Suppressor macrophage treated with lipopolysaccharide for 4 hours (primary cell): Measurements from ENCODE around the gene GNE.
"Not testable (repeated sequence)": the region's sequence is repeated elsewhere in the genome, so short reads cannot be mapped to it uniquely, and the experiment has no call there.

Experiments used
- DNase-seq: peaks from one replicate; pipeline ENCODE4 v3.0.0-alpha.2; 2020

GNE gene

DNA sequence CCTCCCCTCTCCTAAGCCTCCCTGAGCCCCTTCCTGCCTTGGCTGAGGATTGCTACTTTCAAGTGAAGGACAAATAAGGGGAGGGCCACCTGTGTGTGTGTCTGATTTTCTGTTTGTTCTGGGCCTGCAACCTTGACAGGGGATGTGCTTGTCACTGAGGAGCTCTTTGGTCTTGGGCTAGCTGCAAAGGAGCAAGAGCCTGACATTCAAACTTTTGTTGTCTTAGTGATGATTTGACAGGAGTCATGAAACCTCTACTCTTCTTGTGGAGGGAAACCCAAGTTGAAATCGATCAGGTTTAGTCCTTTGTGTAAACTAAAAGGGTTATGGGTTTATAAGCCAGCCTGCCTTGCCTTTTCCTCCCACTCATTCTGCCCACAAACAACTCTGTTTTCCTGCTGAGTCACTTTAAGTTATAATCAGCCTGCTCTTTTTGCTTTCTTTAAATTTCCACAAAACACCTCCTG lies 50.7 kb downstream of the GNE start:
- no peak for DNase-seq

GRCh38 chr9:36207016-36207415 lies 51.2 kb downstream of the GNE start:
- no peak for DNase-seq

DNA sequence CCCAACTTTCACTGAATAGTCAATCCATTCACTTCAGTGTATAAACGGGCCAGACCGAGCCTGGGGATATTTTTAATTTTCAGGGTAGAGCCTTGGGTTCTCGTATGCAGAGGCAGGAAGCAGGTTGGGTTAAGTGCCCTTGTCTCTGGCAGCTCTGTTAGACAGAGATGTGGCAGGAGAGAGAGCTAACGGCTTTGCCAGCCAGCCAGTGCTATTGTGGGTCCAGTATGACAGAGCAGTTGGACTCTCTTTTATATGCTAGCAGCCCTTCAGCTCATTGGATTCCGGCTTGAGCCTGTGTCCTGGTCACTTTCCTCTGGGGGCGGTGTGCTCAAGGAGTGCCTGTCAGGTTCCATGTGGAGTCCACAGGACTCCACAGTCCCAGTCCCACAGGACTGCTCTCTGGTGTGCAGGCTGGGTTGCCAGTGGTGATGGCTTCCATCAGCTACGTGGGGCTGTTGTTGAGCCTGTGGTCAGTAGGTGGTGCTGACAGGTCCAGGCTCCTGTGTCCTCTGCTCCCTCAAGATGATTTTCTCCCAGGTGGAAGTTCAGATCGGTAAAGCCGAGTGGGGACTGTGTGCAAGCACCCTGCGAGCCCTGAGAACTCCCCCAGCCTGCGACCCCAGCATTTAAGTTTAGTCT lies 53.2 kb downstream of the GNE start:
- DNase-seq = no peak

DNA sequence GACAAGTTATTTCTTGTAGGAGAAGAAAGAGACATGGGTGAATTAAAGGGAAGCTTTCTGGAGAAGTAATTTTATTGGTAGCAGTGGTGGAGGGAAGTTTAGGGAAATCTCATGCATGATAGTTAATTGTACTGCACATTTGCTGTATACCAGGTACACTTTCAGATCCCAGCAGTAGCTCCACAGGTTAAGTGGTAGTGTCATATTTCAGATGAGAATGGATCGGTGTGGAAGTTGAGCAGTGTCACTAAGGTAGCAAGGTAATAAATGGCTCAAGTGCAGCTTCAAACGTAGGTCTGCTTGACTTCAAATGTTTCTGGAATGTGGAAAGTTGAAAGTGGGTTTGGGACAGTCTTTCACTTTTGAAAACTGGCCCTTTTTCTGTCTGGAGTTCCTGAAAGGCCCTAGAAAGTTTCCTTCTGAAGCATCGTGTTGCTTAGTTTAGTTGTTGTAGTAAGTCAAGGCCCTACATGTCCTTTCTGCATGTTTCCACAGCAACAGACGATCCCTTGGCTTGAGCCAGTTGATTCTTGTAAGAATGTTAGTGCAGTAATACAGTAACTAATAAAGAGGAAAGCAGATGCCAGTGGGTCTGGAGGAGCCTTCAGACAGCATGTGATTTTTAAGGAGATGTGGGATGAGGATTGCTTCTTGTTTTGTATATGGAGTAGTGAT lies 63.8 kb downstream of the GNE start:
- no peak for DNase-seq

GRCh38 chr9:36193023-36193422 lies 65.2 kb downstream of the GNE start:
- DNase-seq = peak; percentile 64

DNA sequence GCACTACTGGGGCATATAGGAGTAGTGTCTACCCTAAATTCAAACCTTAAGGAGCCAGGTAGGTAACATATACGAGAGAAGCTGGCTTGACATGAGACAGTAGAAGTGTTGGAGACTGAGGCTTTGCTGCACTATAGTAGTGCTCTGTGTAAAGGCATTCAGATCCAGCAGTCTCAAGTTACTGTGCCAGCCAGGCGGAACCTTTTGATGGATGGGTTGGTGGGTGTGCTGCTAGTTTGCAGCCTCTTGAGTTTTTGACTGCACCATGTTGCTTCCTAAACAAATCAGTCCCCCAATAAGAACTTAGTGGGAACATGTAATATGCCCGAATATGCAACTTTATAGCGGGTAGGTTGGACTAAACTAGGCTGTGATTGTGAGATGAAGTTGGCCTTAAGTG lies 66.1 kb downstream of the GNE start:
- DNase-seq = no peak

DNA sequence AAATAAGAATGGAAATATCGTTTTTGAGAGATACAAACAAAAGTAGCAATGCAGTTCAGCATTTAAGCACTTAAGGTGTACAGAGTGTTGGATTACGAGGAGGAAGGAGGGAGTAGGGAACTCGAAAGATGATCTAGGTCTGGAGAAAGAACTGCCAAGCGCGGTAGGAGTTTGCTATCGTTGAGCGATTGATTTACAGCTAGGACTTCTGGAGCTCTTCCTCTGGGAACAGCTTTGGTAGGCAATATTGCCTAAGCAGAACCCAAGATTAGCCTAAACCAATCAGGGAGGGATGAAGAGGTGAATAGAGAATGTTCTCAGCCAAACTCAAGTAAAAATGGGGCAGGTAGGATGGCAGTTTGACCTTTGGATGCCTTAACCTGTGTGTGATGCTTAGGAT lies 66.6 kb downstream of the GNE start:
- peak; percentile 29 for DNase-seq

GRCh38 chr9:36191290-36191645 lies 67.0 kb downstream of the GNE start:
- peak; percentile 51 for DNase-seq

- DNase-seq = peak; percentile 98
Observed at GRCh38 chr9:36190388-36191289, 67.6 kb downstream of the GNE start, which contains the start of gene CLTA. TSS of gene CLTA (plus strand) at chr9:36190921. CDS start at chr9:36191057, 136 bp downstream.

DNA sequence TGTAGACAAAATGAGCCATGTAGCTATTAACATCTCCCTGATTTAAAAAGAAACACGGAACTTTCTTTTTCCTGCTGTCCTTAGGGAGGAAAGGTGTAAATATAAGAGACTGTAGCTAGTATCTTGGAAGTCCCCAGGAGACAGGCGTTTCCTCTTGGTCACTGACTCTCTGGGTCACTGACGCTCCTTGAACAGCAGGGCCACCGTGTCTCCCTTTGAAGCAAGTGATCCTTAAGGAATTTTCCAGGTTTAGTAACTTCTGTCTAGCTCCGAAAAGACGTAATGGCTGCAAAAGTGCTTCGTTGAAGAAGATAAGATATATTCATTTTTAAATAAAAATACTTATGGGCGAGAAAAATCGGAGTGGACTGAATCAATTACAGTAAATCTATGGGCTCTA lies 68.3 kb downstream of the GNE start:
- peak; percentile 54 for DNase-seq

- DNase-seq = no peak
Observed at GRCh38 chr9:36188212-36188611, 70.0 kb downstream of the GNE start.

DNA sequence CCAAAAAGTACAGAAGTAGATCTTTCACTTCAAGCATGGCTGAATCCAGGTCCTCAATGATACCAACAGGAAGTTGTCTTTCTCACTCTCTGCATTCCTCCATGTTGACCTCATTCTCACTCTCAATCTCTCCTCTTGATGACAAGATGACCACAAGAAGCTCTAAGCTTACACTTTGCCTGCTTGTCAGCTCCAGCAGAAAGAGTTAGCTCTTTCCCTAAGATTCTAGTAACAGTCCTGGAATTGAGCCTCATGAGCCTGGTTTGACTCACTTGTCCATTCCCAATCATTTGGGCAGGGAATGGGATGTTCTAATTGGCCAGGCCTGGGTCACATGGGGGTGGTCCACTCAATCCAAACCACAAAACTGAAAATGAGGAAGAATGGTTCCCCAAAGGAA lies 70.8 kb downstream of the GNE start:
- DNase-seq = no peak

DNA sequence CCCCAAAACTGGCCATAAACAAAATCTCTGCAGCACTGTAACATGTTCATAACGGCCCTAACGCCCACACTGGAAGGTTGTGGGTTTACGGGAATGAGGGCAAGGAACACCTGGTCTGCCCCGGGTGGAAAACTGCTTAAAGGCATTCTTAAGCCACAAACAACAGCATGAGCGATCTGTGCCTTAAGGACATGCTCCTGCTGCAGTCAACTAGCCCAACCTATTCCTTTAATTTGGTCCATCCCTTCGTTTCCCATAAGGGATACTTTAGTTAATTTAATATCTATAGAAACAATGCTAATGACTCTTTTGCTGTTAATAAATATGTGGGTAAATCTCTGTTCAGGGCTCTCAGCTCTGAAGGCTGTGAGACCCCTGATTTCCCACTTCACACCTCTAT lies 78.0 kb downstream of the GNE start:
- DNase-seq = not testable (repeated sequence)

- no peak for DNase-seq
Observed at GRCh38 chr9:36177571-36177970, 80.7 kb downstream of the GNE start.

DNA sequence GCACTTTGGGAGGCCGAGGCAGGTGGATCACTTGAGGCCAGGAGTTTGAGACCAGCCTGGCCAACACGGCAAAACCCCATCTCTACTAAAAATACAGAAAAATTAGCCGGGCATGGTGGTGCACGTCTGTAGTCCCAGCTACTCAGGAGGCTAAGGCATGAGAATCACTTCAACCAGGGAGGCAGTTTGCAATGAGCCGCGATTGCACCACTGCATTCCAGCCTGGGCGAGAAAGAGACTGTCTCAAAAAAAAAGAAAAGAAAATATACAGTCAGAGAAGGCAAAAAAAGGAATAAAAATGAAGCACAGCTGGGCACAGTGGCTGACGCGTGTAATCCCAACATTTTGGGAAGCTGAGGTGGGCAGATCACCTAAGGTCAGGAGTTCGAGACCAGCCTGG lies 81.8 kb downstream of the GNE start:
- not testable (repeated sequence) for DNase-seq

- not testable (repeated sequence) for DNase-seq
Observed at GRCh38 chr9:36175209-36175608, 83.0 kb downstream of the GNE start.

- no peak for DNase-seq
Observed at GRCh38 chr9:36174731-36175130, 83.5 kb downstream of the GNE start.

- DNase-seq = no peak
Observed at GRCh38 chr9:36174271-36174670, 84.0 kb downstream of the GNE start.

- no peak for DNase-seq
Observed at GRCh38 chr9:36173861-36174260, 84.4 kb downstream of the GNE start.

GRCh38 chr9:36170531-36170930 lies 87.7 kb downstream of the GNE start:
- DNase-seq = no peak

DNA sequence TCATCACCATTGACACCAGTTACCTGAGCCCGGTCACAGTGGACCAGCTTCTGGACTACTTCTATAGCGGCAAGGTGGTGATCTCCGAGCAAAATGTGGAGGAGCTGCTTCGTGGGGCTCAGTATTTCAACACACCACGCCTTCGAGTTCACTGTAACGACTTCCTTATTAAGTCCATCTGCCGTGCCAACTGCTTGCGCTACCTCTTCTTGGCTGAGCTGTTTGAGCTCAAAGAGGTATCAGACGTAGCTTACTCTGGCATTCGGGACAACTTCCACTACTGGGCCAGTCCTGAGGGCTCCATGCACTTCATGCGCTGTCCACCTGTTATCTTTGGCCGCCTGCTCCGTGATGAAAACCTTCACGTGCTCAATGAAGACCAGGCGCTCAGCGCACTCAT lies 88.5 kb downstream of the GNE start:
- no peak for DNase-seq

DNA sequence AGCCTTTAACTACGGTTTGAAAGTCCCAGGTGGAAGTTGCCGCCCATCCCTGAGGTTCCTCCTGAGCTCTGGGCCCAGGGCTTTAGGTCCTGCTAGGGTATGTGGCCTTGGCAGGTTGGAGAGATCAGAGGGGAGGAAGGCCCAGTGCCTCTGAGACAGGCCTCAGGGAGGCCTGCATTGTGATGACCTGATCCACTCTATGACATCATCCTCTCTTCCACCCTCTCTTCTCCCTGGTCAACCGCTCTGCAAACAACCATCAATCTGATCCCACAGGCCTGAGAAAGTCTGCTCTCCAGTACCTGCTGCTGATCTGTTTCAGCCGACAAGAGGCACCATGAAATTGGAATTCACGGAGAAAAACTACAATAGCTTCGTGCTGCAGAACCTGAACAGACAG lies 89.1 kb downstream of the GNE start, which contains the start of gene CCIN:
Gene CCIN, plus strand, starts transcription at position 223 of the 400 bp plus-strand sequence. Its CDS starts 115 bp downstream, at position 338.
- no peak for DNase-seq

DNA sequence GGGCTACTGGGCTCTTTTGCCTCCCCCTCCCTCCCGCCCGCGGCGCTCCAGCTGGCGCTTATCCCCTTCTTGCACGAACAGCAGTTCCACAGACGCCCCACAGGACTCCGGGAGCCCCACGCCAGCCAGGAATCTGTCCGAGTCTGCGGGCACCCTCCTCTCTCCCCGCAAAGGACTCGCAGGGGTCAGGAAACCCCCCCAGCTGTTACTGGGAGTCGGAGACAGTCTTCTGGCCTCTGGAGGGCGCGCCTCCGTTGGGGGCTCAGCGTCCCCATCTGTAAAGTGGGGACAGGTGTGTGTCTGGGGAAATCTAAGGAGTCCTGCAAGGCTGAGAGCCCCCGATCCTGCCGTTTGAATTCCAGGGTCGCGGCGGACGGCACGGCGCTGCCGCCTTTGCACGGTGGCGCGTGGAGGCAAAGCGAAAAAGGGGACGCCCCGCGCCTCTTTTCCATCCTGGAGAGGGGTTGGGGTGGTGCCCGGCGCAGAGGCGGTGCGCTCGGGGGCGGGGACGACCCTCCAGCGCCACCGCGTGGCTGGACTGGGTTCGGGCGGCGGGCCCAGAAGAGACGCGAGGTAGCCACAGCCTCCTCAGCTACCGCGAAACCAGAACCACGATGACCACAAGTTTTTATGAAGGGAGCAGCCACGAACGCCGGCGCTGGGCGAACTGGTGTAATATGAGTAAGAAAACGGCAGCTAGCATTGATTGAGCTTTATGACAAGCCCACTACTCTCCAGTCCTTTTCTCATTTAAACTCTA lies 91.9 kb downstream of the GNE start:
- DNase-seq = peak; percentile 92
